Parathyroid adenoma (tissue), 2 donors: ENCODE data around the gene TPD52L2.
"Not testable (repeated sequence)": the region's sequence is repeated elsewhere in the genome, so short reads cannot be mapped to it uniquely, and the experiment has no call there.

ENCODE experiments used
- H2AFZ ChIP-seq: fragments of 300-600 bp; sonication (generic); one replicate; pipeline ENCODE4 v1.7.0; 2017; ENCODE audit warnings: antibody characterized with exemption, mild to moderate bottlenecking
- H3K27ac ChIP-seq: fragments of 300-600 bp; sonication (generic); one replicate; pipeline ENCODE4 v1.7.0; 2017
- H3K27me3 ChIP-seq: fragments of 300-600 bp; sonication (generic); one replicate; pipeline ENCODE4 v1.7.0; 2017; ENCODE audit warnings: low read length; ENCODE audit not compliant: control insufficient read depth, insufficient read depth
- H3K36me3 ChIP-seq: fragments of 300-600 bp; sonication (generic); one replicate; pipeline ENCODE4 v1.7.0; 2017; ENCODE audit warnings: low read length; ENCODE audit not compliant: control insufficient read depth, insufficient read depth
- H3K4me1 ChIP-seq: fragments of 300-600 bp; sonication (generic); one replicate; pipeline ENCODE4 v1.7.0; 2017; ENCODE audit warnings: control low read depth
- H3K4me2 ChIP-seq: fragments of 300-600 bp; sonication (generic); one replicate; pipeline ENCODE4 v1.7.0; 2017; ENCODE audit warnings: low read length
- H3K4me3 ChIP-seq: fragments of 300-600 bp; sonication (generic); one replicate; pipeline ENCODE4 v1.7.0; 2017; ENCODE audit warnings: low read depth, low read length
- H3K79me2 ChIP-seq: fragments of 300-600 bp; sonication (generic); one replicate; pipeline ENCODE4 v1.7.0; 2017; ENCODE audit warnings: control low read depth
- H3K9ac ChIP-seq: fragments of 300-600 bp; sonication (generic); one replicate; pipeline ENCODE4 v1.7.0; 2017; ENCODE audit warnings: mild to moderate bottlenecking
- H3K9me3 ChIP-seq: fragments of 300-600 bp; sonication (generic); one replicate; pipeline ENCODE4 v1.7.0; 2017; ENCODE audit warnings: low read length; ENCODE audit not compliant: control insufficient read depth
- TF ChIP-seq, protein P1 (sequence below): fragments of 300-600 bp; sonication (generic); IDR thresholded peaks from one replicate; pipeline ENCODE4 v1.7.0; 2017; ENCODE audit warnings: antibody characterized with exemption, mild to moderate bottlenecking
- donor health status: primary hyperparathyroidism.

The TPD52L2 gene

DNA sequence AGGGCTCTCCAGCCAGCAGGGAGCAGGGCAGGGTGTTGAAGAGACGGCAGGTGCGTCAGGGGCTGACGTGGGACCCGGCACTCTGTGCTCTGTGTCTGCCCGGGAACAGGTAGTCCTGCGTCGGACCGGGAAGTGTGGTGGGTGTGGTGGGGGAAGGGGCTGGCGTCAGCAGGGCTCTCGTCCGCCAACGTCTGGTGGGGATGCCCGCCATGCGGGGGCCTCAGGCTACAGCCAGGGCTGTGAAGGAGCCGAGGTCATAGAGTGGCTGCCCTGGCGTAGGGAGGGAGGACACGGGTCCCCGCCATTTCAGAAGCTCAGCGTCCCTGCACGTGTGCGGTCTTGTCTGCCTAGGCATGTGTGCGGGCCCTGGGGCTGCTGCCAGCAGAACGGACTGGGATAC, 55.2 kb downstream of the TPD52L2 start:
- Histone ChIP-seq H3K27me3 (no peaks in the 10 kb centered on the region), H3K9ac (no peak overlapping the region), H3K27ac (no peak overlapping the region), H3K9me3 (no peaks in the 10 kb centered on the region), H3K79me2 (peaks cover 69% of the 10 kb centered on the region), H2AFZ (no peak overlapping the region), H3K4me2 (no peak overlapping the region), H3K4me1 (no peaks in the 10 kb centered on the region), H3K36me3 (no peaks in the 10 kb centered on the region), H3K4me3 (no peak overlapping the region)
- TF ChIP-seq, protein P1, sequence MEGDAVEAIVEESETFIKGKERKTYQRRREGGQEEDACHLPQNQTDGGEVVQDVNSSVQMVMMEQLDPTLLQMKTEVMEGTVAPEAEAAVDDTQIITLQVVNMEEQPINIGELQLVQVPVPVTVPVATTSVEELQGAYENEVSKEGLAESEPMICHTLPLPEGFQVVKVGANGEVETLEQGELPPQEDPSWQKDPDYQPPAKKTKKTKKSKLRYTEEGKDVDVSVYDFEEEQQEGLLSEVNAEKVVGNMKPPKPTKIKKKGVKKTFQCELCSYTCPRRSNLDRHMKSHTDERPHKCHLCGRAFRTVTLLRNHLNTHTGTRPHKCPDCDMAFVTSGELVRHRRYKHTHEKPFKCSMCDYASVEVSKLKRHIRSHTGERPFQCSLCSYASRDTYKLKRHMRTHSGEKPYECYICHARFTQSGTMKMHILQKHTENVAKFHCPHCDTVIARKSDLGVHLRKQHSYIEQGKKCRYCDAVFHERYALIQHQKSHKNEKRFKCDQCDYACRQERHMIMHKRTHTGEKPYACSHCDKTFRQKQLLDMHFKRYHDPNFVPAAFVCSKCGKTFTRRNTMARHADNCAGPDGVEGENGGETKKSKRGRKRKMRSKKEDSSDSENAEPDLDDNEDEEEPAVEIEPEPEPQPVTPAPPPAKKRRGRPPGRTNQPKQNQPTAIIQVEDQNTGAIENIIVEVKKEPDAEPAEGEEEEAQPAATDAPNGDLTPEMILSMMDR, result no peak

DNA sequence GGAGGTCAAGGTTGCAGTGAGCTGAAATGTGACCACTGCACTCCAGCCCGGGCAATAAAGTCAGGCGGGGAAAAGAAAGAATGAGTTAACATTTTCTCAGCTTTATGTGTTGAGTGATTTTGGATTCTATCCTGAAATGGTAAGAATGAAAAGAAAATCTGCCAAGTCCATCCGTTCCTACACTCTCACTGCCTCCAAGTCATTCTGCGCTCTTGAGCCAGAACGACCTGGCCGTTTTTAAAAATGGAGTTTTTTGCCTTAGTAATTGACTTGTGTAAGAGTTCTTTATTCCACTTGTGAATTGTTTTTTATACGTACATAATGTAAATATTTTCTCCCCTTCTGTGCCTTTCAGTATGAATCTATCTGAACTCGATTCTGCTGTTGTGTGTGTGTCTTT, 58.6 kb downstream of the TPD52L2 start:
- Histone ChIP-seq H3K4me3 (no peak overlapping the region), H3K36me3 (no peaks in the 10 kb centered on the region), H3K27me3 (no peaks in the 10 kb centered on the region), H3K9me3 (no peaks in the 10 kb centered on the region), H3K4me1 (no peaks in the 10 kb centered on the region), H3K27ac (no peak overlapping the region), H3K9ac (no peak overlapping the region), H3K4me2 (no peak overlapping the region), H2AFZ (no peak overlapping the region), H3K79me2 (peaks cover 53% of the 10 kb centered on the region)
- TF ChIP-seq, protein P1, result no peak

DNA sequence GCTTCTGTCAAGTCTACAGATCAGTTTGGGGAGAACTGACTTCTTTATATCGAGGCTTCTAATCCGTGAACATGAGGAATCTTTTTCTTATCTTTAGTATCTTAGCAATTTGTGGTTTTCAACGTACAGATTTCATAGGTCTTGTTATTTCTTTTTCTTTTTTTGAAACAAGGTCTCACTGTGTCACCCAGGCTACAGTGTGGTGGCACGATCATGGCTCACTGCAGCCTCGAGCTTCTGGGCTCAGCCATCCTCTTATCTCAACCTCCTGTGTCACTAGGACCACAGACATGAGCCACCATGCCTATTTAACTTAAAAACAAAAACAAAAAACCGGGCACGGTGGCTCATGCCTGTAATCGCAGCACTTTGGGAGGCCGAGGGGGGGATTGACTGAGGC, 59.2 kb downstream of the TPD52L2 start:
- TF ChIP-seq, protein P1, result no peak
- Histone ChIP-seq H3K4me2 (no peak overlapping the region), H3K36me3 (no peaks in the 10 kb centered on the region)

GRCh38 chr20:63926298-63926697, 61.2 kb downstream of the TPD52L2 start:
- Histone ChIP-seq H3K27me3 (no peaks in the 10 kb centered on the region), H3K4me2 (no peak overlapping the region), H2AFZ (no peak overlapping the region), H3K9me3 (no peaks in the 10 kb centered on the region), H3K36me3 (no peaks in the 10 kb centered on the region), H3K9ac (no peak overlapping the region), H3K4me1 (no peaks in the 10 kb centered on the region), H3K4me3 (no peak overlapping the region), H3K27ac (no peak overlapping the region), H3K79me2 (peaks cover 56% of the 10 kb centered on the region)
- TF ChIP-seq, protein P1, result no peak

More for the DNA sequence above, 59.2 kb downstream of the TPD52L2 start:
- no peaks in the 10 kb centered on the region for H3K4me1 ChIP-seq
- H3K4me3 ChIP-seq, result no peak overlapping the region
- no peaks in the 10 kb centered on the region for H3K9me3 ChIP-seq
- peaks cover 56% of the 10 kb centered on the region for H3K79me2 ChIP-seq
- H2AFZ ChIP-seq, result no peak overlapping the region
- H3K9ac ChIP-seq, result no peak overlapping the region
- H3K27ac ChIP-seq, result no peak overlapping the region
- H3K27me3 ChIP-seq, result no peaks in the 10 kb centered on the region

- H3K27ac ChIP-seq, result no peak overlapping the region
- H3K27me3 ChIP-seq, result no peaks in the 10 kb centered on the region
- no peak overlapping the region for H2AFZ ChIP-seq
- TF ChIP-seq, protein P1, result no peak
- H3K9me3 ChIP-seq, result no peaks in the 10 kb centered on the region
- no peak overlapping the region for H3K4me3 ChIP-seq
- H3K79me2 ChIP-seq, result peaks cover 48% of the 10 kb centered on the region
- no peaks in the 10 kb centered on the region for H3K36me3 ChIP-seq
- H3K4me2 ChIP-seq, result no peak overlapping the region
- H3K4me1 ChIP-seq, result no peaks in the 10 kb centered on the region
- no peak overlapping the region for H3K9ac ChIP-seq
Observed at GRCh38 chr20:63929071-63929470, 64.0 kb downstream of the TPD52L2 start.

DNA sequence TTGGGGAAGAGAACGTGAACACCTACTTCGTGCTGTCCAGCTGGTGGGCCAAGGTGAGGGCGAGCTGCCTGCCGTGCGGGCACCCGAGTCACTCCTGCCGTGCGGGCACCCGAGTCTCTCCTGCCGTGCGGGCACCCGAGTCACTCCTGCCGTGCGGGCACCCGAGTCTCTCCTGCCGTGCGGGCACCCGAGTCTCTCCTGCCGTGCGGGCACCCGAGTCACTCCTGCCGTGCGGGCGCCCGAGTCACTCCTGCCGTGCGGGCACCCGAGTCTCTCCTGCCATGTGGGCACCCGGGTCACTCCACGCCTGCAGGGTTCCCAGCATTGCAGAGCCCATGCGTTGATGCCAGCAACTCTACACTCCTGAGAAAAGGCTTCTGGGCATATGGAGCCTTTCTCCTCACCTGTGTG, 64.4 kb downstream of the TPD52L2 start:
- not testable (repeated sequence) for H3K36me3 ChIP-seq, H3K4me2 ChIP-seq, H3K4me3 ChIP-seq, H3K4me1 ChIP-seq, H3K9me3 ChIP-seq, H2AFZ ChIP-seq, H3K27me3 ChIP-seq, H3K27ac ChIP-seq, H3K9ac ChIP-seq
- H3K79me2 ChIP-seq, result peaks cover 45% of the 10 kb centered on the region
